Brain microvascular endothelial cell (primary cell): Measurements from ENCODE around the gene C12orf56.

Source experiments
- DNase-seq: peaks from one replicate; pipeline ENCODE4 v3.0.0-alpha.2; 2020
- H3K27ac ChIP-seq: fragments of 250-450 bp; sonication (Bioruptor Pico); 2 replicates; pipeline ENCODE4 v1.5.1; 2020; ENCODE audit warnings: mild to moderate bottlenecking, moderate library complexity
- H3K27me3 ChIP-seq: fragments of 250-450 bp; sonication (Bioruptor Pico); replicated peaks from 2 replicates; pipeline ENCODE4 v1.5.1; 2020; ENCODE audit warnings: mild to moderate bottlenecking
- H3K36me3 ChIP-seq: fragments of 250-450 bp; sonication (Bioruptor Pico); replicated peaks from 2 replicates; pipeline ENCODE4 v1.5.1; 2020; ENCODE audit warnings: mild to moderate bottlenecking
- H3K4me3 ChIP-seq: 2 replicates; pipeline ENCODE4 v1.5.1; 2011; ENCODE audit warnings: low read depth, mild to moderate bottlenecking, control low read depth, low read length, moderate library complexity
- in situ Hi-C: cut with HindIII; loops from 2 replicates; pipeline ENCODE4 v1.10.0; 2017; ENCODE audit warnings: low sequenced_read_pairs, low pct_ligation_motif_present
- TF ChIP-seq, protein P1 (sequence below): IDR thresholded peaks from 2 replicates; pipeline ENCODE4 v1.5.1; 2011; ENCODE audit warnings: low read depth, mild to moderate bottlenecking, moderate library complexity, low read length, control low read depth, inconsistent platforms; ENCODE audit errors: missing control alignments

The C12orf56 gene

DNA sequence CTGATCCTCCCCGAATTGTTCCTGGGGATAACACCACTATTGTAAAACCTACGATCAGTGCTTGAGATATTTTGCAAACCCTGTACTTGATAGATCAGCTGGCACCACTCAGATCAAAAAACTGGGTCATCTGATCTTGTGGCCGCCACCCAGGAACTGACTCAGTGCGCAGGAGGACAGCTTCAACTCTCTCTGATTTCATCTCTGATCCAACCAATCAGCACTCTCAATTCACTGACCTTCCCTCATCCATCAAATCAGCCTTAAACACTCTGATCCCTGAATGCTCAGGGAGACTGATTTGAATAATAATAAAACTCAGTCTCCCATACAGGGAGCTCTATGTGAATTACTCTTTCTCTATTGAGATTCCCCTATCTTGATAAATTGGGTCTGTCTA is 9.5 kb upstream of the C12orf56 start:
- in situ Hi-C loops = no loop called here
- Histone ChIP-seq H3K36me3 (peaks cover 3% of the 10 kb centered on the region), H3K27me3 (no peaks in the 10 kb centered on the region), H3K4me3 (no peak overlapping the region), H3K27ac (no peak overlapping the region)
- peak; percentile 71 for DNase-seq
- TF ChIP-seq, protein P1, sequence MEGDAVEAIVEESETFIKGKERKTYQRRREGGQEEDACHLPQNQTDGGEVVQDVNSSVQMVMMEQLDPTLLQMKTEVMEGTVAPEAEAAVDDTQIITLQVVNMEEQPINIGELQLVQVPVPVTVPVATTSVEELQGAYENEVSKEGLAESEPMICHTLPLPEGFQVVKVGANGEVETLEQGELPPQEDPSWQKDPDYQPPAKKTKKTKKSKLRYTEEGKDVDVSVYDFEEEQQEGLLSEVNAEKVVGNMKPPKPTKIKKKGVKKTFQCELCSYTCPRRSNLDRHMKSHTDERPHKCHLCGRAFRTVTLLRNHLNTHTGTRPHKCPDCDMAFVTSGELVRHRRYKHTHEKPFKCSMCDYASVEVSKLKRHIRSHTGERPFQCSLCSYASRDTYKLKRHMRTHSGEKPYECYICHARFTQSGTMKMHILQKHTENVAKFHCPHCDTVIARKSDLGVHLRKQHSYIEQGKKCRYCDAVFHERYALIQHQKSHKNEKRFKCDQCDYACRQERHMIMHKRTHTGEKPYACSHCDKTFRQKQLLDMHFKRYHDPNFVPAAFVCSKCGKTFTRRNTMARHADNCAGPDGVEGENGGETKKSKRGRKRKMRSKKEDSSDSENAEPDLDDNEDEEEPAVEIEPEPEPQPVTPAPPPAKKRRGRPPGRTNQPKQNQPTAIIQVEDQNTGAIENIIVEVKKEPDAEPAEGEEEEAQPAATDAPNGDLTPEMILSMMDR = no peak

DNA sequence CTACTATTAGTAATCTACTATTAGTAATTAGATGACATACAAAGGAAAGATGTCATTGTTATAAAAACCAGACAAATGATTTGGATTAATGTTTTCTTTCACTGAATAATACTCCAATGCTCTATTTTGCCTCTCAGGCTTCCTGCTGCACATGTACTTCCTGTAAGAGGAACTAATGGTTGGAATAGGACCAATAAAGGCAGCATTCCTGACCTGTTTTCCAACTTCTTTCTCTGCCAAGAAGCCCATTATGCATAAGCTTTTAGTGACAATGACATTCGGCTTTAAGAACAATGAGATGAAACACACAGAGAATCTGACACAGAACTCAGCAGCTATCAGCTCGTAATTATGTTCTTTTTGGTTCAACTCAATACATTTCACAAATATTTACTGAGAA is 5.2 kb upstream of the C12orf56 start:
- in situ Hi-C loops = no loop called here
- Histone ChIP-seq H3K27ac (no peak overlapping the region), H3K36me3 (no peaks in the 10 kb centered on the region), H3K27me3 (no peaks in the 10 kb centered on the region), H3K4me3 (no peak overlapping the region)
- no peak for DNase-seq
- TF ChIP-seq, protein P1 = no peak

DNA sequence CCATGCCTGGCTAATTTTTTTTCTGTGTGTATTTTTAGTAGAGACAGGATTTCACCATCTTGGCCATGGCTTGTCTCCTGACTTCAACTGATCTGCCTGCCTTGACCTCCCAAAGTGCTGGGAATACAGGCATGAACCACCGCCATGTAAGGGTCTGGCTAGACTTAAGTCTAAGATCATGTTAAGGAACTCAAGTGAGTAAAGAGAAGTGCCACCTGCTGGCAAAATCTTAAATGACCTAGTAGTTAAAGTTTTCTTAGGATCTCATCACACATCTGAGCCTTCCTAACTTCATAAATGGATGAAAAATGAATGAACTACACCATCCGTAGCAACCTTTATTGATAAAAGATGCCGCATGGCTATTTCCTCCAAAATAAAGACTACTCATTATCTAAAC is 1.7 kb upstream of the C12orf56 start:
- DNase-seq = peak; percentile 64
- Histone ChIP-seq H3K4me3 (no peak overlapping the region), H3K27ac (no peak overlapping the region), H3K27me3 (no peaks in the 10 kb centered on the region), H3K36me3 (no peaks in the 10 kb centered on the region)
- TF ChIP-seq, protein P1 = peak; percentile 53
- in situ Hi-C loops = no loop called here

DNA sequence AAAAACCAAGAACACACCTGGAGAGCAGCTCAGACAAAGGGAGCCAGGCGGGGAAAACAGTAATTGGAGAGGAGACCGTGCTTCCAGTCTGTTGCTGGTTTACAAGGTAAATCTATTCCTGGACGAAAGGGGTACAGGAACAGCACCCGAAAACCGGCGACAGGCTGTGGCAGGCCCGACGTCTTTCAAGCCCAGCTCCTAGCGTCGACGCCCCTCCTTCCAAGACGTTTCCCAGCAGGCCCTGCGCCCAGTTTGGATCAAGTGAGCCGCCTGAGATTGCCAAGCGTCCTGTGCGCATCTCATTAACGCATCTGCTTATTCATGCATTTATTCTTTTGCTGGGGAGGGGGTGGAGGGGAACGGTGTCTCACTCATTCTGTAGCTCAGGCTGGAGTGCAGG is 1.4 kb downstream of the C12orf56 start:
- no peak overlapping the region for H3K27ac ChIP-seq
- H3K4me3 ChIP-seq = no peak overlapping the region
- no peaks in the 10 kb centered on the region for H3K36me3 ChIP-seq
- no peaks in the 10 kb centered on the region for H3K27me3 ChIP-seq
- DNase-seq = no peak
- in situ Hi-C loops = no loop called here
- TF ChIP-seq, protein P1 = no peak

DNA sequence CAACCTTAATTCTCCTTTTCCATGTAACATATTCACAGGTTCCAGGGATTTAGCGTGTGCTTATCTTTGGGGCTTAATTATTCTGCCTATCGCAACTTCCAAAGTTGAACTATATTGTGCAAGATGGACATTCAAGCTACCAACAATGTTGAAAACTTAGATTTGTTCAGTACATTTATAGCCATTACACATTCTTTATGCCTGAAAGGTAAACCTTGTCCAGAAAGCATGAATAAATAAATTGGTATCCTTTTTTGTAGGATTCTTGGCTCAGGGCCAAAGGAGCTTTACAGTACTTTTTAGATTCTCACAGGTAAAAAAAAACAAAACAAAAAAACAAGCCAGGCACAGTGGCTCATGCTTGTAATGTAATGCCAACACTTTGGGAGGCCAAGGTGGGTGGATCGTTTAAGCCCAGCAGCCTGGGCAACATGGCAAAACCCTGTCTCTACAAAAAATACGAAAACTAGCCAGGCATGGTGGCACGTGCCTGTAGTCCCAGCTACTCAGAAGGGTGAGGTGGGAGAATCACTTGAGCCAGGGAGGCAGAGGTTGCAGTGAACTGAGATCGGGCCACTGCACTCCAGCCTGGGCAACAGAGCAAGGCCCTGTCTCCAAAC is 3.3 kb downstream of the C12orf56 start:
- DNase-seq = no peak
- TF ChIP-seq, protein P1 = no peak
- in situ Hi-C loops = no loop called here
- H3K4me3 ChIP-seq = no peak overlapping the region
- H3K27ac ChIP-seq = no peak overlapping the region
- H3K27me3 ChIP-seq = no peaks in the 10 kb centered on the region
- no peaks in the 10 kb centered on the region for H3K36me3 ChIP-seq

DNA sequence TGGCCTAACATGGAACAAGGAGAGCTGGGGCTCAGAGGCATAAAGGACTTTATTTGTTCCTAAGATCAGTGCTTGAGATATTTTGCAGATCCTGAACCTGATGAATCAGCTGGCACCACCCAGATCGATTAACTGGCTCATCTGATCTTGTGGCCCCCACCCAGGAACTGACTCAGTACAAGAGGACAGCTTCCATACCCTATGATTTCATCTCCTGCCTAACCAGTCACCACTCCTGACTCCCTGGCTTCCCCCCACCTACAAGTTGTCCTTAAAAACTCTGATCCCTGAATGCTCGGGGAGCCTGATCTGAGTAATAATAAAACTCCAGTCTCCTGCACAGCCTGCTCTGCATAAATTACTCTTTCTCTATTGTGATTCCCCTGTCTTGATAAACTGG is 5.1 kb downstream of the C12orf56 start:
- in situ Hi-C loops = no loop called here
- TF ChIP-seq, protein P1 = no peak
- H3K36me3 ChIP-seq = no peaks in the 10 kb centered on the region
- H3K27me3 ChIP-seq = no peaks in the 10 kb centered on the region
- no peak overlapping the region for H3K4me3 ChIP-seq
- peak; percentile 13 for DNase-seq
- H3K27ac ChIP-seq = no peak overlapping the region
